Activated T-helper 1 cell treated with anti-CD3 and anti-CD28 coated beads, Interleukin-2, amount 50 U/mL, for 16 hours (primary cell): ENCODE data around the gene ARSH.
"Not testable (repeated sequence)": the region's sequence is repeated elsewhere in the genome, so short reads cannot be mapped to it uniquely, and the experiment has no call there.

ENCODE experiments used
- DNase-seq, 2 donors: peaks; one replicate each; pipeline ENCODE4 v3.0.0-alpha.2; 2020; ENCODE audit warnings: low read depth in 1 of 2, low spot score in 1 of 2

ARSH gene

GRCh38 chrX:3006495-3006894 is at the start of gene ARSH:
ARSH (plus strand) TSS chrX:3006546; CDS start chrX:3006613, 67 bp downstream.
- DNase-seq = no peak

DNA sequence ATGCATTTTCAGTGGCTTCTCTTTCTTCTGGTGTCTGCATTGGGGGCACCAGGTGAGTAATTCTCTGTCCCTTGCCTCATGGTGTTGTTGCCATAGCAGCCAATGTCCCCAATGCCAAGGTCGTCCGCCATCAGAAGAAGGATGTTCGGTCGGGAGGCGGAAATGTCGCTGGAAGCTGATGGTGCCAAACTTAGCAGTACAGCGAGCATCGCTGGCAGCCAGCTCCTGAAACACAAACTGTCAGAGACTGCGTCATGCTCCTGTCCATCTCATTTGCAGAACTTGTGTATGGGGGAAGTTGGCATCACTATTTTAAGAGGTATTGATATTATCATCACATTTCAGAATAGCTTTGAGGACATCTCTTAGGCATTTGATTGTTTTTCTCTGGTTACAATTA is 48.1 kb upstream of the ARSH start:
- DNase-seq = no peak

DNA sequence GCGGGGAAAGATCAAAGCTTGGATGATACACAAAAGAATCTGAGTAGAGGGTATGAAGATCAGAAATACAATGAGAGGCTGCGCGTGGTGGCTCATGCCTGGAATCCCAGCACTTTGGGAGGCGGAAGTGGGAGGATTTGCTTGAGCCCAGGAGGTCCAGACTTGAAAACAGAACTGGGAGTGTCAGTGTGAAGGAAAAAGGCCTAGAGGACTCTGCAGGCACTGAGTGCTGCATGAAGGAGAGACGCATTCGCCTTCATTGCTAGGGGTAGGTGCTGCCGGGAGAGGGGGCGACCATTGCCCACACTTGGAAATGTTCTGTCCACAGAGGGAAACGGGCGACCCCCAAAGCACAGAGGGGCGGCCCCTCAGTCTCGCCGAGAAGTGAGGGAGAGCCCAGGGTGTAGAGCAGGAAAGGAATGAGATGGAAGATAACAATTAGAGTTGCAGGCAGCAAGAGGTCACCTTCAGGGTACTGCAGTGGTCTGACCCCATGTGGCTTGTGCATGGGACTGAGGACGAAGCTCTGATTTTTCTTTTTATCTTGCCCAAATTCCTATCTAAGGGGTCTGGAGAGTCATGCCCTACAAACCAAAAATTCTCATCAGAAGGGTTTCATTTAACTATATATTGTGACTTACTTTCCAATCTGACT is 45.4 kb upstream of the ARSH start:
- no peak for DNase-seq

- DNase-seq = no peak
These were observed 44.0 kb upstream of the ARSH start for GRCh38 chrX:2962381-2962780.

DNA sequence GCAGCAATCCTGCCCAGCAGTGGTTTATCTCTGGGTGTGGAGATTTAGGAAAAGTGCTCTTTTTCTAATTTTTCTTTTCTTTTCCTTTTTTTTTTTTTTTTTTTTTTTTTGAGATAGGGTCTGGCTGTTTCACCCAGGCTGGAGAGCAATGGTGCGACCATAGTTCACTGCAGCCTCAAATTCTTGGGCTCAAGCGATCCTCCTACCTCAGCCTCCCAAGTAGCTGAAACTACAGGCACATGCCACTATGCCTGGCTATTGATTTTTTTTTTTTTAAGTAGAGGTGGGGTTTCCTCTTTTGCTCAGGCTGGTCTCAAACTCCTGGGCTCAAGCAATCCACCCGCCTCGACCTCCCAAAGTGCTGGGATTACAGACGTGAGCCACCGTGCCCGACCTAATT is 42.9 kb upstream of the ARSH start:
- DNase-seq = not testable (repeated sequence)

GRCh38 chrX:2963992-2964794 is 42.2 kb upstream of the ARSH start:
- DNase-seq = not testable (repeated sequence)

GRCh38 chrX:2965965-2966364 is 40.4 kb upstream of the ARSH start:
- no peak for DNase-seq

GRCh38 chrX:2967012-2967411 is 39.3 kb upstream of the ARSH start:
- DNase-seq = no peak

- no peak for DNase-seq
These were observed 38.8 kb upstream of the ARSH start for GRCh38 chrX:2967584-2967983.

DNA sequence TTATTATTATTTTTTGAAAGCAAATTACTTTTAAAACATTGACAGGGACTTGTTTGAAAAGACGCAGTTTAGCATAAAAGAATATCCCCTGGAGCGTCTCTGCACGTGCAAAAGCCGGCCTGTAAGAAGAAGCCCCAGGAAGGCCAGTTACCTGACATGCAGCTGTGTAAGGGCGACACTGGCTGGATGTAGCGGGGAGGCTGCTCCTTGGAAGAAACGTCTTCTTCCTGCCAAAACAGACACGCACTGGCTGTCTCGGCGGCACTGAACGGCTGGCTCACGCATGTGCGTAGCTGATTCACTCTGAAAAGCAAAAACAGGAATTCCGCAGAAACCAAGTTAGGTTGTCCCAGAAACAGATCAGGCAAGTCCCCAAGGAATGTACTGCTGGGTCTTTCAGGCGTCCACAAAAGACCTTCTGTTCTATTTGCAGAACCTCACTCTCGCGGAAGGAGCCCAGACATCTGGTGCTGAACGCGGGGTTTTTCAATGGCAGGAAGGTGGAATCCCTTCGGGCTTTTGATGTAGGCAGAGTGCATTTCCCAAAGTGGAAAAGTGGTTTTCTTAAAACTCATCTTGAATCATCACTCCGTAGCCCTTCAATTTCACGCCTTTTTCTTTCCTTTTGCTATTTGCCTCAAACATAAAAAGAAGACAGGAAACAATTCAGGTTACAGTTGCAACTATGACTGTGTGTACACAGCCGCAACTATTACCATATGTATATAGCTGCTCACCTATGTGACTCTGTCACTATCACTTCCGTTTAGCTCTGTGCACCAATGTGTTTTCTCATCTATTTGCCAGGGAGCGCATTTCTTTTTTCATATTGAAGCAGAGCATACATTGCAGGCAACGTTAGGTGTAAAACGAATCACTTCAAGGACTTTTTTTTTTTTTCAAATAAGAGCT is 38.1 kb upstream of the ARSH start:
- DNase-seq = no peak

DNA sequence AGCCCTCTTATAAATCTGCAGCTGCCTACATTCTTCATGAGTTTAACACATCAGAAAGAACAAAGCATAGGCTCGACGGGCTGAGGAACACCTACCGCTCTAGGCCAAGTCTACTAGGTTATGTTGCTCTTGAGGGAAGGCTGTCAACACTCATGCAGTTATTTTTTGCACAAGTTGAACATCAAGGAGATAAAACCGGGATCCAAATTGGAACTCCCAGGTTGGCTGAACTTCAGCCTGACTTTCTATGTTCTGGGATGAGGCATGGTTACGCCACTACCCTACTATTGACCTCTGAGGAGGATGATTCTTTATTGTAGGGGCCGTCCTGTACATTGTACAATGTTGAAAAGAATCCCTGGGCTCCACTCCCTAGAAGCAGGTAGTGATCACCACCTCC is 37.3 kb upstream of the ARSH start:
- no peak for DNase-seq

- DNase-seq = no peak
These were observed 34.0 kb upstream of the ARSH start for GRCh38 chrX:2972391-2972790.

GRCh38 chrX:2974961-2975360 is 31.4 kb upstream of the ARSH start:
- DNase-seq = no peak

GRCh38 chrX:2978639-2979038 is 27.7 kb upstream of the ARSH start:
- not testable (repeated sequence) for DNase-seq

DNA sequence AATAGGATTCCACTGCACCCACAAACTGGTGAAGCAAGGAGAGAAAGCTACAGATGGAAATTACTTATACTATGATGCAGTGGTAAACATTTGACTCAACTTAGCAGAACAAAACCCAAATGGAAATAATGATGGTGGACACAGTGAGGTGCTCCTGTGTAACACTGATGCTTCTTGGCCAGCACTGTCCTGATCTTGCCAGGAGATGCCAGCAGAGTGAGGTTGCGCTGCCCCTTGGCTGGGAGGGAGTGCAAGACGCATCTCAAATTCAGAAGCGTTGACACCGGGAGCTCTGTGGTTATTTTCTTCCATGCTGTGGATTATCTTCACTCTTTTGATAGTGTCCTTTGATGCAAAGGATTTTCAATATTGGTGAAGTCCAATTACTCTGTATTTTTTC is 22.0 kb upstream of the ARSH start:
- no peak for DNase-seq

GRCh38 chrX:2989565-2989964 is 16.8 kb upstream of the ARSH start:
- no peak for DNase-seq

DNA sequence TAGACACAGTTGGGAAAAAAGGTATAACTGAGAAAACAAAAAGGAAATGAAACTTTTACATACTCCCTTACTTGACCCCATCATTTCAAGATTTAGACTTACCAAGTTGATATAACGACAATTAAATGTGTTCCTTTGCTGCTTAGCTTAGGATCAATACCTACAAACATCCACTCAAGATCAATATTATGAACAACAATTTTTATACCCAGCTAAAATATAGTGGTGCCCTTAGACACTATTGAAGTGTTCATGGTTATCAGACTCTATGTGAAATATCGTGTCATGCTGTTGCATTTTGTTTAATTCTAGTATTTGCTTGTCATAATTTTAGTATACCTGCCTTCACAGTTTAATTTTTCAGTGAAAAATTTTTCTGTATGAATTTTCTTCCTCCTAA is 4.2 kb downstream of the ARSH start:
- no peak for DNase-seq

GRCh38 chrX:3017492-3017891 is 11.1 kb downstream of the ARSH start:
- no peak for DNase-seq

DNA sequence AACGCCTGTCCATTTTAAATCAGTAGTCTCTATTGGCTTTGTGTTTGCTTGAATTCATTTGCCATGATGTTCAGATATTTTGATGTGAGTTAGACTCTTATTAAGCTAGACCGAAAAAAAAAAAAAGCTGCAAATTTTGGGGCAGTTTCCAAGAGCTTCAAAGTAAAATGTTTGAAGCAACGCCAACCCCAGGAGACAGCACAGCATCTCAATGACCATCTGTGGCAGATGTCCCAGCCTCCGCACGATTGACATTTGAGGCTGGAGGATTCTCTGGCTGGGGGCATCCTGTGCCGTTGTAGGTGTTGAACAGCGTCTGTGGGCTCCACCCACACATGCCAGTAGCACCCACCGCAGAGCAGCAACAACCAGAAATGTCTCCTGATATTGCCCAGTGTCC is 17.8 kb downstream of the ARSH start:
- DNase-seq = no peak

DNA sequence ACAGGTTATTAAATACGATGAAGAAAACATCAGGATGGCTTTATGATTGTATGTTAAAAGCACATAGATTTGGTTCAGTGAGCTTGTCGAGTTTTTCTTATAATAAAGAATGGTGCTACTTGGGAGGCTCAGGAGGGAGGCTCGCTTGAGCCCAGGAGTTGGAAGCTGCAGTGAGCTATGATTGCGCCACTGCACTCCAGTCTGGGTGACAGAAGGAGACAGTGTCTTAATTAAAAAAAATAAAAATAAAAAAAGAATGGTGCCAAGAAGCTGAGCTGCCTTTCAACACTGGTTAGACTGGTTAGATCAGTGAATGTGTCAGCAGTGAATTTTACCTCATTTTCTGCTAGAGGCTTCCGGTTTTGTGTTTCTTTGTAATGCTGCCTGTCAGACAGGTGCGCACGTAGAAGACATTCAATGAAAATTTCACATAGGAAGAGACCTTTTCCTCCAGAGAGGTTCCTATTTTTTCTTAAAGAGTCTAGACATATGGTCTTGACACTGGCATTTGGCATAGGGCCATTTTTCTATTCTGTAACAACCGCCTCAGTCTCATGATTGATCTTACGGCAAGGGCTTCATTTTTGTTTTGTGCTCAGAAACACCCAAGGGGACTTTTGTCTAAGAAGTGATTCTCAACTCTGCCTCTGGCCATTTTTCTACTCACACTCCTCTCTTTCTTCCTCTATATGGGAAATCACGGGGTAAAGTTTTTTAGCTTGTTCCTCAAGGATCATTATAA is 19.9 kb downstream of the ARSH start:
- no peak for DNase-seq

DNA sequence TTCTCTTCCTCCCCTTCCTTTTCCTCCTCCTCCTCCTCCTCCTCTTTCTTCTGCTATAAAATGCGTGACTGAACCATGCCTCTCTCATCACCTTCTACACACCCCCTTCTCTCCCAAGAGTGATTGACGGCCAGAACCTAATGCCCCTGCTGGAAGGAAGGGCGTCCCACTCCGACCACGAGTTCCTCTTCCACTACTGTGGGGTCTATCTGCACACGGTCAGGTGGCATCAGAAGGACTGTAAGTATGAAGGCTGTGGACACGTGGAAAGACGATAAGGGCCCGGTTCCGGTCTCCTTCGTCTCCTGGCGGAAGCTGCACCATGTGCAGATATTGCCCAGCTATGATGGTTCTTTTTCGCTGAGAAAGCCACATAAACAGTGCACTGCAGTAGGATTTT is 22.8 kb downstream of the ARSH start:
- no peak for DNase-seq
